Adrenal gland (tissue), 5 donors: ENCODE data around the gene SEPTIN12.

Experiments
- CTCF ChIP-seq, 6 experiments: fragments of 450-650 bp in 4 of 6; fragments of 200-600 bp in 2 of 6; sonication (generic) in 1 of 6; IDR thresholded peaks; 1 replicate in 5 of 6; 2 replicates in 1 of 6; pipeline versions ENCODE4 v1.5.1 to v1.8.0; 2016 to 2021; ENCODE audit warnings: antibody characterized with exemption in 6 of 6, mild to moderate bottlenecking in 2 of 6, moderate library complexity in 1 of 6
- POLR2A ChIP-seq, 2 donors: fragments of 450-650 bp; IDR thresholded peaks; one replicate each; pipeline ENCODE4 v1.6.1; 2017; ENCODE audit warnings: antibody characterized with exemption in 2 of 2, mild to moderate bottlenecking in 2 of 2, moderate library complexity in 1 of 2
- donor health status: DM: no; HTN: no; CAD: no.

GRCh38 chr16:4832698-4833343 is 44.7 kb upstream of the SEPTIN12 start:
- TF ChIP-seq POLR2A (IDR thresholded peaks at IDR 0.05) (no peak), CTCF (IDR thresholded peaks at IDR 0.05) (no peak)
